Duodenal mucosa (tissue), 2 donors: Measurements from ENCODE around the gene THSD7A.

Experiments
- H3K27ac ChIP-seq: one replicate; pipeline ENCODE4 v1.7.0; 2013; ENCODE audit warnings: low read depth, low read length
- H3K27me3 ChIP-seq, 2 donors: one replicate each; pipeline ENCODE4 v1.7.0; 2013; ENCODE audit warnings: low read length in 2 of 2, control low read depth in 1 of 2; ENCODE audit not compliant: insufficient read depth in 2 of 2, control insufficient read depth in 1 of 2
- H3K36me3 ChIP-seq, 2 donors: one replicate each; pipeline ENCODE4 v1.7.0; 2013; ENCODE audit warnings: low read length in 2 of 2, control low read depth in 1 of 2; ENCODE audit not compliant: insufficient read depth in 2 of 2, control insufficient read depth in 1 of 2
- H3K4me1 ChIP-seq, 2 donors: one replicate each; pipeline ENCODE4 v1.7.0; 2013; ENCODE audit warnings: low read length in 2 of 2, control low read depth in 1 of 2; ENCODE audit not compliant: insufficient read depth in 2 of 2, control insufficient read depth in 1 of 2
- H3K4me3 ChIP-seq, 2 donors: one replicate each; pipeline ENCODE4 v1.7.0; 2013; ENCODE audit warnings: low read length in 2 of 2, low read depth in 1 of 2
- H3K9ac ChIP-seq, 2 donors: one replicate each; pipeline ENCODE4 v1.7.0; 2013; ENCODE audit warnings: low read length in 2 of 2, low read depth in 1 of 2
- H3K9me3 ChIP-seq, 2 donors: one replicate each; pipeline ENCODE4 v1.7.0; 2013; ENCODE audit warnings: low read length in 2 of 2, control low read depth in 1 of 2; ENCODE audit not compliant: control insufficient read depth in 1 of 2

Gene THSD7A

DNA sequence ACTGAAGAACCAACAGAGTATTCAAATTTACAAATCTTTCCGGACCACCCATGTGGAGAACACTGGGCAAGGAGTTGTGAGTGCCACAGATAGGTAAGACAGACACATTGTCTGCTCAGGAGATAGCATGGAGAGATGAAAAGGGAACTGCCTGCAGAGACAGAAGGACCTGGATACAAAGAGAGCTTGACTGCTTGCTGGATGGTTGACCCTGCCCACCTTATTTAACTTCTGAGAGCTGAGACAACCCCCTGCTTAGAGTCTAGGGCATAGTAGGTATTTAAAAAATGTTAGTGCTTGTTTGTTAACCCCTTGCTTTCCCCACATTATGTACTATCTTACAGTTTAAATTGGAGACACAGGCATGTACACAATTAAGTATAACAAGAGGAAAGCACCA is 314.1 kb downstream of the THSD7A start:
- no peaks in the 10 kb centered on the region for H3K36me3 ChIP-seq
- no peak overlapping the region for H3K9ac ChIP-seq
- H3K9me3 ChIP-seq = no peaks in the 10 kb centered on the region
- H3K4me1 ChIP-seq = no peaks in the 10 kb centered on the region
- H3K27me3 ChIP-seq = no peaks in the 10 kb centered on the region
- no peak overlapping the region for H3K4me3 ChIP-seq
- H3K27ac ChIP-seq = no peak overlapping the region

DNA sequence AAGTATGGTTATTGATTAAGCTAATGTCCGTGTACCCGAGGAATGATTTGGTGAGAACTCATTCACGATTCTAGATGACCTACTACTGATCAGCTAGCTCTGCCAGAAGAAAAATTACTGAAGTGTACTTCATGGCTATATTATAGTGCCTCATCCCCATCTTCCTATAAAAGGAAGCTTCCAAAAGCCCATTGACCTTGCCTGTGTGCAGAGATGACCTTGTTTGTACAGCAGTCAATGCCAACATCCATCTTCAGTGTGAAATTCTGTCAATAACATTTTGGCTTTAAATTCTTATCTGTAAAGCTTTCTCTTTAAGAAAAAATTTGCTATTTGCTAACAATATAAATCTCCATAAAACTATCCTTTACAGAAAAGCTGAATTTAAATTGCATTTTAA is 315.7 kb downstream of the THSD7A start:
- Histone ChIP-seq H3K36me3 (no peaks in the 10 kb centered on the region), H3K9me3 (no peaks in the 10 kb centered on the region), H3K9ac (no peak overlapping the region), H3K4me3 (no peak overlapping the region), H3K27me3 (no peaks in the 10 kb centered on the region), H3K27ac (no peak overlapping the region), H3K4me1 (no peaks in the 10 kb centered on the region)

DNA sequence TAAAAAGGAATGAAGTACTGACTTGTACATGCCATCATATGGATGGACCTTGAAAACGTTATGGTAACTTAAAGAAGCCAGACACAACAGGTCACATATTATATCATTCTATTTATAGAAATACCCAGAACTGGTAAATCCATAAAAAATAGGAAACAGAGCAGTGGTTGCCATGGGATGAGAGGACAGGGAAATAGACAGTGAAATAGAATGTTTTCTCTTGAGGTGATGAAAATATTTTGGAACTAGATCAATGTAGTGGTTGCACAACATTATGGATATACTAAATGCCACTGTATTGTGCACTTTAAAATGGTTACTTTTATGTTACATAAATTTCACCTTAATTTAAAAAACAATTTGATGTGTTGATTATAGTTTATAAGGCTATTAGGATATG is 318.5 kb downstream of the THSD7A start:
- H3K27ac ChIP-seq = no peak overlapping the region
- no peaks in the 10 kb centered on the region for H3K36me3 ChIP-seq
- H3K4me1 ChIP-seq = no peaks in the 10 kb centered on the region
- H3K27me3 ChIP-seq = no peaks in the 10 kb centered on the region
- no peak overlapping the region for H3K4me3 ChIP-seq
- no peaks in the 10 kb centered on the region for H3K9me3 ChIP-seq
- no peak overlapping the region for H3K9ac ChIP-seq

DNA sequence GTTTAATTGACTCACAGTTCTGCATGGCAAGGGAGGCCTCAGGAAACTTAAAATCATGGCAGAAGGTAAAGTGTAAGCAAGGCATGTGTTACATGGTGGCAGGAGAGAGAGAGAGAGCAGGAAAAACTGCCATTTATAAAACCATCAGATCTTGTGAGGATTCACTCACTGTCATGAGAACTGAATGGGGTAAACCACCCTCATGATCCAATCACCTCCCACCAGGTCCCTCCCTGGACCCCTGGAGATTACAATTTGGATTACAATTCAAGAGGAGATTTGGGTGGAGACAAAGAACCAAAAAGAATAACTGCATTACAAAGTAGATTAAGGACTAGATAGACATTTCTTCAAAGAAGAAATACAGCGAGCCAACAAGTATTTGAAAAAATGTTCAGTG is 324.1 kb downstream of the THSD7A start:
- H3K9ac ChIP-seq = no peak overlapping the region
- no peaks in the 10 kb centered on the region for H3K27me3 ChIP-seq
- no peaks in the 10 kb centered on the region for H3K36me3 ChIP-seq
- no peaks in the 10 kb centered on the region for H3K4me1 ChIP-seq
- peaks cover 0 to 3% of the 10 kb centered on the region in 2 donors for H3K9me3 ChIP-seq
- no peak overlapping the region for H3K27ac ChIP-seq
- no peak overlapping the region for H3K4me3 ChIP-seq

DNA sequence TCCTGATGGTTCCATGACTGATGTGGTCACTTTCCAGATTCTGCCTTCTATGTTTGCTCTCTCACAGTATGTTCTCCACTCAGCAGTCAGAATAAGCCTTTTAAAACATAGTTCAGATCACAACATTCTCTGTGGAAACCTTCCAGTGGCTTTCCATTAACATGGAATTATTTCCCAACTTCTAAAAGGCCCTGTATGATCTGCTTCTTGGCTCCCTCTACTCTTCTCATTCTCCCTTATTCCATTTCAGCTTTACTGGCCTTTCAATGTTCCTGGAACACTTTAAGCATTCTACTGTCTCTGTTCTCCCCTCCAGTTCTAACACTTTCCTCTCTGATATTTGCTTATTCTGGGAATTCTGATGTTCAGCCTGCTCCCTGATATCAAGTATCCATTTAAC is 325.6 kb downstream of the THSD7A start:
- Histone ChIP-seq H3K9ac (no peak overlapping the region), H3K9me3 (peaks cover 2 to 3% of the 10 kb centered on the region in 2 donors), H3K27ac (no peak overlapping the region), H3K27me3 (no peaks in the 10 kb centered on the region), H3K4me1 (no peaks in the 10 kb centered on the region), H3K36me3 (no peaks in the 10 kb centered on the region), H3K4me3 (no peak overlapping the region)

DNA sequence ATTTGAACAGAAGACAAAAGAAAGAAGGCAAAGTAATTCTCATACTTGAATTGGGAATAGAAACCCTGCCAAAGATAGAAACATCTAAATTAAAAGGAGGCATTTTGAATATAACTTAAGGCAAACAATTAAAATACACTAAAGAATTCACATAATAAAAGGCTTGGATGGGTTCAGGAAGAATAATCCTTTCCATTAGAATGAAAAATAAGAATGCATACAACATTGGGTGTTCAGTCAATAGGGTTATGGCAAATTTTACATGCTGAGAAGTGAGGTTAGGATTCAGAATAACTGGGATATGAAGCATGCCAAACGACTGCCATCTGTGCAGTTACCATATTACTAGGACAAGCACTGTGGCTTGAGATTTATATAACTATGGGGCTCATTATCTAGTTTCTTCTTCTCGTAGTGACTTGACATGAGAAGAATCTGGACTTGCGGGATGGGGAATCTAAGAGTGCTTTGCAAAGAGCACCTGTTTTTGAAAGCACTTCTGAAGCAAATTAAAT is 326.5 kb downstream of the THSD7A start:
- H3K4me3 ChIP-seq = no peak overlapping the region

DNA sequence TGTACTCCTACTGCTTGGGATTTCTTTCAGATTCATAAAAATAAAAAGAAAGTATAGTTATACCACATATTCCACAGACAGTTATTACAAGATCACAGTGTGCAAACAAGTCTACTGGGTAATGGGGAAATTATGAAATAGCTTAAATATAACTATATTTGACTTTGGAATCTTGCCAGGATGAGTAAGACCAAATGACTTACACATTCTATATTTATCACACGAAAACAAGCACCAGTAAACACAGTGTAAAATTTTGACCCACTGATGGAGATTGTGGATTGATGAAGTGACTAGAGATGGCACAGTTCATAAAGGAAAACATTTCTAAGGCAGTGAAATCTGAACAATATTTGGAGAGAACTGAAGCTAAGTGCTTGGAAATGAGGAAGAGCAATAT is 339.7 kb downstream of the THSD7A start:
- Histone ChIP-seq H3K27me3 (no peaks in the 10 kb centered on the region), H3K9me3 (no peaks in the 10 kb centered on the region)

More for the DNA sequence above, 326.5 kb downstream of the THSD7A start:
- Histone ChIP-seq H3K27ac (no peak overlapping the region), H3K27me3 (no peaks in the 10 kb centered on the region), H3K9me3 (peaks cover 3 to 7% of the 10 kb centered on the region in 2 donors), H3K4me1 (no peaks in the 10 kb centered on the region), H3K9ac (no peak overlapping the region), H3K36me3 (no peaks in the 10 kb centered on the region)

DNA sequence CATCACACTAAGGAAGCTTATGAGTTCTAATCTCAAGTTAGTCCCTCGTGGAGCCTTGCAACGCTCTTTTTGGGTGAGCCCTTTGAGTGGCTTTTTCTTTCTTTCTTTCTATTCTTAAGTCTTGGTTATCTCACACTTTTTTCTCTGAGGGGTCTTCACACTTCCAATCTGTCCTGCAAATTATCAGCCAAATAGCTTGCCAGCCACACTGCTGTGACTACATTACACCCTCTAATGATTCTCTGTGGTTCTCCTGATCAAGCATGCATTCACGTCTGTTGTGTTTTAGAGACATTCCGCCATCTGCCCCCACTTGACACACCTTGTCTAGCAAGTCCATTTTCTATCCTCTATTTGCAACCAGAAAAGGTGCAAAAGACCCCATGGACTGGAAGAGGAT is 340.2 kb downstream of the THSD7A start:
- Histone ChIP-seq H3K9me3 (no peaks in the 10 kb centered on the region), H3K27me3 (no peaks in the 10 kb centered on the region), H3K4me1 (no peaks in the 10 kb centered on the region), H3K27ac (no peak overlapping the region), H3K36me3 (no peaks in the 10 kb centered on the region), H3K4me3 (no peak overlapping the region), H3K9ac (no peak overlapping the region)

More for the DNA sequence above, 339.7 kb downstream of the THSD7A start:
- Histone ChIP-seq H3K27ac (no peak overlapping the region), H3K9ac (no peak overlapping the region), H3K4me3 (no peak overlapping the region), H3K4me1 (no peaks in the 10 kb centered on the region), H3K36me3 (no peaks in the 10 kb centered on the region)

DNA sequence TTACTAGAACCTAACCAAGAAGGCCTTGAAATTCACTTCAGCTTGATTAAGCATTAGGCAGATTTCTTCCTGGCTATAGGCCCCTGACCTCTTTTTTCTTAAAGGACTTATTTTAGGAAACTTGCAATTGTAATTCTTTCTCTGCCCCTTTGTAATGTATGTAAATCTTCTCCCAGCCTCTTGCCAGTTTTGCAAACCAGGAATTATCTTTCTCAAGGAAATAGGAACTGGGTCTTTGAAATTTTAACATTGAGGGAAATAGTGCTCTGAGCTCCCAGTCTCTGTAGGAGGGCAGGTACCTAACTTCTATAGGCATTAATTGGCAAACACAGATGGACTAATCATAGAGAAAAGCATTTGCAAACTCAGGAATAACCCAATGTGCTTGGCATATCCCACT is 342.7 kb downstream of the THSD7A start:
- Histone ChIP-seq H3K4me3 (no peak overlapping the region), H3K4me1 (no peaks in the 10 kb centered on the region), H3K36me3 (no peaks in the 10 kb centered on the region), H3K27ac (no peak overlapping the region), H3K27me3 (no peaks in the 10 kb centered on the region), H3K9me3 (no peaks in the 10 kb centered on the region), H3K9ac (no peak overlapping the region)

DNA sequence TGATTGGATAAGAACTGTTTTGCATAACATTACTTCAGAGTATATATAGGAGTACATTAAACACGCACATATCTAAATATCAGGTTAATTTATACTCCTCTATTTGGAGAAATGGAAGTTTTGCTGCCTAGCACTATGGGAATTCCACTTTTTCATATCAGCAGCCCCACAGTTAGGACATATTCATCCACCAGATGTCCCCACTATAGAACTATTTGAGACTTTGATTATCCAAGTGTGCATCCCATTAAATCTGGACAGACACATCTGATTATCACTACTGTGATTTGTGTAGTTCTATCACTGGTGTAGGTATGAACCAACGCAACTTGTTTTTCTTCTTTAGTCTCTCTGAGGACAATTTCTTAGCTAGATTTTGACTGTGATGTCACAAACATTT is 345.7 kb downstream of the THSD7A start:
- no peak overlapping the region for H3K9ac ChIP-seq
- H3K4me3 ChIP-seq = no peak overlapping the region
- H3K27me3 ChIP-seq = no peaks in the 10 kb centered on the region
- no peaks in the 10 kb centered on the region for H3K9me3 ChIP-seq
- H3K36me3 ChIP-seq = no peaks in the 10 kb centered on the region
- no peaks in the 10 kb centered on the region for H3K4me1 ChIP-seq
- H3K27ac ChIP-seq = no peak overlapping the region

DNA sequence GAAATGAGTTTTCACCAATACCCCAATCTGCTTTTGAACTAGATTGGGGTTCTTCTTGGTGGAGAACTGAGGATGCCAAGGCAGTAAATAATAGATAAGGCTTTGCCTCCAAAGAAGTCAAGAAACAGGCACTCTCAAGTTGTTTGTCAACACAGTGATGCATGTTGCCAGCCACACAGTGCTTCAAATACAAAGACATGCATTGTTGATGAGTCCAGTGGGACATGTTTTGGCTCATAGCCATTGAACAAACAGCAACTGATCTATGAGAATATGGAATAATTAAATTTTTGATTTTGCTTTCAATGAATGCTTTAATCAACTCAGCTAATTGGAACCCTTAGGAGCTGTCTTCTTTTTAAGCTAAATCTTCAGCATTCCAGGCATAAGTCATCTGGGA is 346.4 kb downstream of the THSD7A start:
- Histone ChIP-seq H3K27ac (no peak overlapping the region), H3K4me3 (no peak overlapping the region), H3K27me3 (no peaks in the 10 kb centered on the region), H3K36me3 (no peaks in the 10 kb centered on the region), H3K9me3 (no peaks in the 10 kb centered on the region), H3K9ac (no peak overlapping the region), H3K4me1 (no peaks in the 10 kb centered on the region)
